ENCODE results near the gene NPEPPS.

NPEPPS gene

GRCh38 chr17:47618410-47618809 lies 87.5 kb downstream of the NPEPPS start:
- no peaks in the 10 kb centered on the region for H3K9me3 ChIP-seq (ENCODE audit: control extremely low read depth in 1 of 5, control insufficient read depth in 4 of 5, insufficient read depth in 2 of 5, low read depth in 1 of 5, low read length in 4 of 5)
- H3K36me3 ChIP-seq (ENCODE audit: control insufficient read depth in 4 of 4, insufficient read depth in 4 of 4, low read length in 3 of 4), result peaks cover 5 to 59% (median 44%) of the 10 kb centered on the region in 4 experiments
- DNase-seq, result no peak
- no peak overlapping the region for H3K27ac ChIP-seq (ENCODE audit: insufficient read depth in 1 of 2, low read depth in 1 of 2, low read length in 2 of 2, poor library complexity in 1 of 2, severe bottlenecking in 2 of 2)
- WGBS (ENCODE audit: insufficient coverage), result 92% methylated on average over 4 of the region's 4 CpGs
- no peak overlapping the region for H3K4me3 ChIP-seq (ENCODE audit: control insufficient read depth in 1 of 7, extremely low read depth in 1 of 7, insufficient read depth in 4 of 7, low read depth in 2 of 7, low read length in 6 of 7)
- H3K27me3 ChIP-seq (replicated peaks in 2 of 5; ENCODE audit: control insufficient read depth in 4 of 5, insufficient read depth in 5 of 5, low read length in 4 of 5), result no peaks in the 10 kb centered on the region
- no peaks in the 10 kb centered on the region for H3K4me1 ChIP-seq (ENCODE audit: control extremely low read depth in 1 of 4, control insufficient read depth in 4 of 4, insufficient read depth in 4 of 4, low read length in 3 of 4)
- POLR2A ChIA-PET, result interaction anchor here (0.5 kb wide), 1 partner anchor 13 kb away, joined by 3 read pairs; no protein-coding TSS in a partner anchor
- CTCF ChIA-PET, result interaction anchor here (0.7 to 1.9 kb wide), 10 partner anchors 12 to 189 kb away, joined by 3 to 6 read pairs (median 4); no protein-coding TSS in a partner anchor

DNA sequence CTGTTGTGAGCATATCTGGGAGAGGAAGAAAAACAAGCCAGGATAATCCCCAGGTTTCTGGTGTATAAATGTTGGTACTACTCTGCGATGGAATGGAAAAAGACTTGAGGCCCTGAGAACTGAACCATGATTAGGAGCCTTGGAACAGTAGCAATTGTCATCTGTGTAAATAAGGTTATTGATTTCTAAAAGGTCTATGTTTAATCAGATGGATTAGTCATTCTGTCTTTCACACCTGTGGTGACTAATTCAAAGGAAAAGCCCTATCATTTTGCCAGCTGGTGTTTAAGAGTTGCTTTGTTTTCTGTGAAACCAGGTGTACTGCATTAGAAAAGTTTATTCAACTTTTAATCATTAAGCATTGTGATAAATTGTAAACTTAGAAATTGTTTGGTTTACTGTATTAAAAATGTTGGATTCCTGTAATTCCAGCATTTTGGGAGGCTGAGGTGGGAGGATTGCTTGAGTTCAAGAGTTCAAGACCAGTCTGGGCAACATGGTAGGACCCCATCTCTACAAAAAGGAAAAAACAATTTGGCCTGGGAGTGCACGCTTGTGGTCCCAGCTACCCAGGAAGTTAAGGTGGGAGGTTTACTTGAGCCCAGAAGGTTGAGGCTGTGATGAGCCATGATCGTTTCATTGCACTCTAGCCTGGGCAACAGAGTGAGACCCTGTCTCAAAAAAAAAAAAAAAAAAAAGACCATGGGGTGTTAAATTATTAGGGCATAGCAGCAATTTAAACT lies 89.8 kb downstream of the NPEPPS start:
- Histone ChIP-seq H3K4me1 (ENCODE audit: control extremely low read depth in 1 of 4, control insufficient read depth in 4 of 4, insufficient read depth in 4 of 4, low read length in 3 of 4) (no peaks in the 10 kb centered on the region), H3K36me3 (ENCODE audit: control insufficient read depth in 4 of 4, insufficient read depth in 4 of 4, low read length in 3 of 4) (peaks cover 9 to 54% (median 41%) of the 10 kb centered on the region in 4 experiments), H3K4me3 (ENCODE audit: control insufficient read depth in 1 of 7, extremely low read depth in 1 of 7, insufficient read depth in 4 of 7, low read depth in 2 of 7, low read length in 6 of 7) (no peak overlapping the region), H3K27me3 (replicated peaks in 2 of 5; ENCODE audit: control insufficient read depth in 4 of 5, insufficient read depth in 5 of 5, low read length in 4 of 5) (no peaks in the 10 kb centered on the region), H3K27ac (ENCODE audit: insufficient read depth in 1 of 2, low read depth in 1 of 2, low read length in 2 of 2, poor library complexity in 1 of 2, severe bottlenecking in 2 of 2) (no peak overlapping the region), H3K9me3 (ENCODE audit: control extremely low read depth in 1 of 5, control insufficient read depth in 4 of 5, insufficient read depth in 2 of 5, low read depth in 1 of 5, low read length in 4 of 5) (no peaks in the 10 kb centered on the region)
- no peak for DNase-seq
- WGBS (ENCODE audit: insufficient coverage), result 100% methylated on average over 2 of the region's 3 CpGs
- CTCF ChIA-PET, result interaction anchor here (0.8 to 1.4 kb wide), 2 partner anchors 15 to 43 kb away, joined by 3 read pairs; no protein-coding TSS in a partner anchor
- POLR2A ChIA-PET, result interaction anchor here (0.6 kb wide), 1 partner anchor 22 kb away, joined by 3 read pairs; no protein-coding TSS in a partner anchor

GRCh38 chr17:47621293-47622179 lies 90.6 kb downstream of the NPEPPS start:
- Histone ChIP-seq H3K9me3 (ENCODE audit: control extremely low read depth in 1 of 5, control insufficient read depth in 4 of 5, insufficient read depth in 2 of 5, low read depth in 1 of 5, low read length in 4 of 5) (no peaks in the 10 kb centered on the region), H3K4me1 (ENCODE audit: control extremely low read depth in 1 of 4, control insufficient read depth in 4 of 4, insufficient read depth in 4 of 4, low read length in 3 of 4) (no peaks in the 10 kb centered on the region), H3K27ac (ENCODE audit: insufficient read depth in 1 of 2, low read depth in 1 of 2, low read length in 2 of 2, poor library complexity in 1 of 2, severe bottlenecking in 2 of 2) (no peak overlapping the region), H3K4me3 (ENCODE audit: control insufficient read depth in 1 of 7, extremely low read depth in 1 of 7, insufficient read depth in 4 of 7, low read depth in 2 of 7, low read length in 6 of 7) (no peak overlapping the region), H3K36me3 (ENCODE audit: control insufficient read depth in 4 of 4, insufficient read depth in 4 of 4, low read length in 3 of 4) (peaks cover 9 to 50% (median 39%) of the 10 kb centered on the region in 4 experiments), H3K27me3 (replicated peaks in 2 of 5; ENCODE audit: control insufficient read depth in 4 of 5, insufficient read depth in 5 of 5, low read length in 4 of 5) (no peaks in the 10 kb centered on the region)
- DNase-seq, result peak in 2 of 3 donors; percentile 10 to 13
- 100% methylated on average over 2 of the region's 9 CpGs for WGBS (ENCODE audit: insufficient coverage)
- POLR2A ChIA-PET, result no interaction called here
- CTCF ChIA-PET, result interaction anchor here (1.4 kb wide), 1 partner anchor 42 kb away, joined by 3 read pairs; no protein-coding TSS in a partner anchor

DNA sequence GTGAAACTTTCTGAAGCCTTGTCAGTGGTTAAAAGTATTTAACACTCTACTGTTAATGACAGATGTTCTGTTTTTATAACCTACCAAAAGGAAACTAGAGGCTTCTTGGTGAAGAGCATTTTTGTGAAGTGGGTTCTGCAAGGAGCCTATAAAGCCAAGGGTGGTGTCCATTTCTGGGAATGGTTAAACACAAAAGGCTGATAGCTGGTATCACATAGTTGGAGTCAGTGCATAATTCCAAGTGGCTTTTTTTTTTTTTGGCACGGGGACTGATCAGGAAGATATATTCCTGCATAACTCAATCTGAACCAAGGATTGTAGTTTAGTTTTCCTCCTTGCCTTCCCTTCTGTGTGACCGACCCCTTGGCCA lies 91.3 kb downstream of the NPEPPS start:
- no peaks in the 10 kb centered on the region for H3K4me1 ChIP-seq (ENCODE audit: control extremely low read depth in 1 of 4, control insufficient read depth in 4 of 4, insufficient read depth in 4 of 4, low read length in 3 of 4)
- no peak overlapping the region for H3K4me3 ChIP-seq (ENCODE audit: control insufficient read depth in 1 of 7, extremely low read depth in 1 of 7, insufficient read depth in 4 of 7, low read depth in 2 of 7, low read length in 6 of 7)
- H3K27ac ChIP-seq (ENCODE audit: insufficient read depth in 1 of 2, low read depth in 1 of 2, low read length in 2 of 2, poor library complexity in 1 of 2, severe bottlenecking in 2 of 2), result no peak overlapping the region
- POLR2A ChIA-PET, result no interaction called here
- H3K36me3 ChIP-seq (ENCODE audit: control insufficient read depth in 4 of 4, insufficient read depth in 4 of 4, low read length in 3 of 4), result peaks cover 9 to 49% (median 39%) of the 10 kb centered on the region in 4 experiments
- no peak for DNase-seq
- CTCF ChIA-PET, result interaction anchor here (1.4 kb wide), 1 partner anchor 41 kb away, joined by 3 read pairs; no protein-coding TSS in a partner anchor
- H3K9me3 ChIP-seq (ENCODE audit: control extremely low read depth in 1 of 5, control insufficient read depth in 4 of 5, insufficient read depth in 2 of 5, low read depth in 1 of 5, low read length in 4 of 5), result no peaks in the 10 kb centered on the region
- WGBS (ENCODE audit: insufficient coverage), result no CpG with 5 or more reads among the region's 2 CpGs
- H3K27me3 ChIP-seq (replicated peaks in 2 of 5; ENCODE audit: control insufficient read depth in 4 of 5, insufficient read depth in 5 of 5, low read length in 4 of 5), result no peaks in the 10 kb centered on the region

GRCh38 chr17:47624727-47625068 lies 93.8 kb downstream of the NPEPPS start:
- Histone ChIP-seq H3K4me1 (ENCODE audit: control extremely low read depth in 1 of 4, control insufficient read depth in 4 of 4, insufficient read depth in 4 of 4, low read length in 3 of 4) (no peaks in the 10 kb centered on the region), H3K27ac (ENCODE audit: insufficient read depth in 1 of 2, low read depth in 1 of 2, low read length in 2 of 2, poor library complexity in 1 of 2, severe bottlenecking in 2 of 2) (no peak overlapping the region), H3K27me3 (replicated peaks in 2 of 5; ENCODE audit: control insufficient read depth in 4 of 5, insufficient read depth in 5 of 5, low read length in 4 of 5) (no peaks in the 10 kb centered on the region), H3K4me3 (ENCODE audit: control insufficient read depth in 1 of 7, extremely low read depth in 1 of 7, insufficient read depth in 4 of 7, low read depth in 2 of 7, low read length in 6 of 7) (no peak overlapping the region), H3K36me3 (ENCODE audit: control insufficient read depth in 4 of 4, insufficient read depth in 4 of 4, low read length in 3 of 4) (peaks cover 9 to 34% (median 24%) of the 10 kb centered on the region in 4 experiments), H3K9me3 (ENCODE audit: control extremely low read depth in 1 of 5, control insufficient read depth in 4 of 5, insufficient read depth in 2 of 5, low read depth in 1 of 5, low read length in 4 of 5) (no peaks in the 10 kb centered on the region)
- ChIA-PET CTCF (interaction anchor here (0.6 to 2.2 kb wide), 5 partner anchors 9 to 67 kb away, joined by 3 to 14 read pairs (median 3); no protein-coding TSS in a partner anchor), POLR2A (no interaction called here)
- no peak for DNase-seq
- 60% methylated on average over 1 of the region's 1 CpG for WGBS (ENCODE audit: insufficient coverage)

DNA sequence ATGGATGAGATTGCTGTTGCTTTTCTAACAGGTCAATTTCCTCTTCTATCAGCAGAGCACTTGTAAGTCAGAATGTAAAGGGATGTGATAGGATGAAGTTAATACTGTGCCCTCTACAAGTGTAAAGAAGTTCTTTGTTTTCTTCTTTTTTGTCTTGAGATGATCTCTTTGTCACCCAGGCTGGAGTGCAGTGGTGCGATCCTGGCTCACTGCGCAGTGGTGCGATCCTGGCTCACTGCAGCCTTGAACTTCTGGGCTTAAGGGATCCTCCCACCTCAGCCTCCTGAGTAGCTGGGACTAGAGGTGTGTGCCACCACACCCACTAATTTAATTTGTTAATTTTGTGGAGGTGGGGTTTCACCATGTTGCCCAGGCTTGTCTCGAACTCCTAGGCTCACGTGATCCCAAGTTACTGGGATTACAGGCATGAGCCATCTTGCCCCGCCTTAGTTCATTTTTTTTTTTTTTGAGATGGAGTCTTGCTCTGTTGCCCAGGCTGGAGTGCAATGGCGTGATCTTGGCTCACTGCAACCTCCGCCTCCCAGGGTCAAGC lies 97.2 kb downstream of the NPEPPS start:
- CTCF ChIA-PET, result interaction anchor here (1.7 kb wide), 1 partner anchor 12 kb away, joined by 4 read pairs; no protein-coding TSS in a partner anchor
- Histone ChIP-seq H3K36me3 (ENCODE audit: control insufficient read depth in 4 of 4, insufficient read depth in 4 of 4, low read length in 3 of 4) (peaks cover 4 to 10% (median 8%) of the 10 kb centered on the region in 4 experiments), H3K27me3 (replicated peaks in 2 of 5; ENCODE audit: control insufficient read depth in 4 of 5, insufficient read depth in 5 of 5, low read length in 4 of 5) (no peaks in the 10 kb centered on the region), H3K4me3 (ENCODE audit: control insufficient read depth in 1 of 7, extremely low read depth in 1 of 7, insufficient read depth in 4 of 7, low read depth in 2 of 7, low read length in 6 of 7) (no peak overlapping the region), H3K9me3 (ENCODE audit: control extremely low read depth in 1 of 5, control insufficient read depth in 4 of 5, insufficient read depth in 2 of 5, low read depth in 1 of 5, low read length in 4 of 5) (no peaks in the 10 kb centered on the region), H3K4me1 (ENCODE audit: control extremely low read depth in 1 of 4, control insufficient read depth in 4 of 4, insufficient read depth in 4 of 4, low read length in 3 of 4) (no peaks in the 10 kb centered on the region), H3K27ac (ENCODE audit: insufficient read depth in 1 of 2, low read depth in 1 of 2, low read length in 2 of 2, poor library complexity in 1 of 2, severe bottlenecking in 2 of 2) (no peak overlapping the region)
- WGBS (ENCODE audit: insufficient coverage), result 98% methylated on average over 5 of the region's 8 CpGs
- POLR2A ChIA-PET, result no interaction called here
- no peak for DNase-seq

Data from common myeloid progenitor, CD34-positive (primary cell).